ENCODE measurements around the gene IKZF4. TPM values are rescaled to one million over a fixed set of nuclear protein-coding genes. Genes with fewer than 3 reads are reported as not detected.

IKZF4 gene
- total RNA-seq, 1 experiment from 2014 or later = 13.9 TPM

- H2AK5ac ChIP-seq (ENCODE audit: insufficient read length, low read length) = no peak overlapping the region
- Mint-ChIP-seq H3K36me3 (ENCODE audit: insufficient read depth in 1 of 3, low read depth in 3 of 3) (peaks cover 25 to 77% (median 64%) of the 10 kb centered on the region in 3 experiments; a peak in 6 of 7 replicates), H3K9me3 (no peaks in the 10 kb centered on the region), H3K4me3 (no peak overlapping the region), H3K4me1 (no peaks in the 10 kb centered on the region), H3K27ac (peak overlapping the region in 1 of 3 experiments; percentile 64; a peak in 2 of 7 replicates), H3K27me3 (ENCODE audit: low read depth) (no peaks in the 10 kb centered on the region)
- H3K14ac ChIP-seq (ENCODE audit: insufficient read depth, low read length) = no peak overlapping the region
- TF ChIP-seq CTCF (conservative IDR thresholded peaks at IDR 0.05) = peak; percentile 77
- H3K27me3 ChIP-seq (ENCODE audit: insufficient read depth, low read length) = no peaks in the 10 kb centered on the region
- H3K18ac ChIP-seq (ENCODE audit: insufficient read length, low read depth, low read length) = no peak overlapping the region
- H2BK5ac ChIP-seq (ENCODE audit: insufficient read length, low read length) = no peak overlapping the region
- H4K5ac ChIP-seq (ENCODE audit: insufficient read length, low read depth, low read length) = no peak overlapping the region
- no peaks in the 10 kb centered on the region for H3K9me3 ChIP-seq (ENCODE audit: control insufficient read depth, low read depth, low read length)
- no CpG with 5 or more reads among the region's 6 CpGs for WGBS (ENCODE audit: extremely low coverage, insufficient read length, low lambda C conversion rate)
- H2BK12ac ChIP-seq (ENCODE audit: insufficient read length, low read depth, low read length) = no peak overlapping the region
- H3K9ac ChIP-seq (ENCODE audit: extremely low read depth, insufficient read length, low read length) = no peak overlapping the region
- H2BK15ac ChIP-seq (ENCODE audit: low read depth, low read length) = no peak overlapping the region
- no peak overlapping the region for H4K91ac ChIP-seq (ENCODE audit: insufficient read length, low read depth, low read length)
- no peaks in the 10 kb centered on the region for H4K20me1 ChIP-seq (ENCODE audit: control insufficient read depth, insufficient read depth, insufficient read length)
- H2AFZ ChIP-seq (ENCODE audit: low read length) = no peak overlapping the region
- DNase-seq = peak; percentile 48
- no peaks in the 10 kb centered on the region for H3K23me2 ChIP-seq (ENCODE audit: insufficient read length, low read depth, low read length, poor library complexity, severe bottlenecking)
- H3K4me1 ChIP-seq (ENCODE audit: insufficient read depth, low read length) = no peaks in the 10 kb centered on the region
- no peak overlapping the region for H3K4me2 ChIP-seq (ENCODE audit: insufficient read depth, insufficient read length, low read length)
- no peak overlapping the region for H3T11ph ChIP-seq (ENCODE audit: low read length)
- no peaks in the 10 kb centered on the region for H3K79me2 ChIP-seq (ENCODE audit: insufficient read depth, low read length)
- no peak overlapping the region for H2BK20ac ChIP-seq (ENCODE audit: low read depth, low read length, poor library complexity, severe bottlenecking)
- no peak overlapping the region for H3K27ac ChIP-seq (ENCODE audit: insufficient read length, low read depth, low read length)
- no peak overlapping the region for H3K23ac ChIP-seq (ENCODE audit: insufficient read length, low read depth, low read length)
- H3K79me1 ChIP-seq (ENCODE audit: insufficient read depth, low read depth, low read length, poor library complexity, severe bottlenecking) = no peaks in the 10 kb centered on the region
- no peak overlapping the region for H3K56ac ChIP-seq (ENCODE audit: insufficient read length, low read depth, low read length)
- H4K8ac ChIP-seq (replicated peaks; ENCODE audit: insufficient read length, low read depth, low read length) = no peak overlapping the region
- H2BK120ac ChIP-seq (ENCODE audit: low read depth, low read length, poor library complexity, severe bottlenecking) = no peak overlapping the region
- no peak overlapping the region for H3K4ac ChIP-seq (ENCODE audit: low read depth, low read length)
Measured at GRCh38 chr12:56029666-56030293, 8.9 kb downstream of the IKZF4 start.
